Aorta (tissue), 5 donors: ENCODE results near the gene ZNF275. TPM values are rescaled to one million over a fixed set of nuclear protein-coding genes. Genes with fewer than 3 reads are reported as not detected.
"Not testable (repeated sequence)": the region's sequence is repeated elsewhere in the genome, so short reads cannot be mapped to it uniquely, and the experiment has no call there.

ENCODE experiments used
- ATAC-seq: fragments of 200-7000 bp; cut with Tn5 transposase; one replicate; pipeline ENCODE4 v1.9.1; 2022; ENCODE audit warnings: moderate library complexity; ENCODE audit not compliant: low FRiP score
- DNase-seq, 2 donors: peaks; one replicate each; pipeline ENCODE4 v3.0.0-alpha.2; 2020
- H3K27ac ChIP-seq, 2 donors: one replicate each; pipeline ENCODE4 v1.5.1; 2013; ENCODE audit warnings: low read length in 2 of 2, mild to moderate bottlenecking in 2 of 2, moderate library complexity in 2 of 2, control low read depth in 1 of 2, inconsistent platforms in 1 of 2, low read depth in 1 of 2
- H3K27me3 ChIP-seq, 2 donors: one replicate each; pipeline ENCODE4 v1.6.1; 2013; ENCODE audit warnings: control low read depth in 1 of 2, low read length in 1 of 2, mild to moderate bottlenecking in 1 of 2, moderate library complexity in 1 of 2; ENCODE audit not compliant: insufficient read depth in 2 of 2, control insufficient read depth in 1 of 2
- H3K36me3 ChIP-seq, 2 donors: one replicate each; pipeline ENCODE4 v1.6.1; 2013; ENCODE audit warnings: control low read depth in 1 of 2, low read length in 1 of 2, mild to moderate bottlenecking in 1 of 2; ENCODE audit not compliant: insufficient read depth in 2 of 2, control insufficient read depth in 1 of 2
- H3K4me1 ChIP-seq, 2 donors: one replicate each; pipeline ENCODE4 v1.6.1; 2013; ENCODE audit warnings: low read length in 2 of 2, control low read depth in 1 of 2, mild to moderate bottlenecking in 1 of 2, moderate library complexity in 1 of 2; ENCODE audit not compliant: insufficient read depth in 2 of 2, control insufficient read depth in 1 of 2
- H3K4me3 ChIP-seq, 2 donors: one replicate each; pipeline ENCODE4 v1.5.1; 2013; ENCODE audit warnings: low read length in 2 of 2, control low read depth in 1 of 2, mild to moderate bottlenecking in 1 of 2
- H3K9me3 ChIP-seq: one replicate; pipeline ENCODE4 v1.6.1; 2013; ENCODE audit warnings: mild to moderate bottlenecking, low read length; ENCODE audit not compliant: control insufficient read depth
- WGBS, 2 donors: extraction: QIAGEN DNeasy Blood & Tissue Kit; methylation state at CpG; one replicate each; pipeline ENCODE4 v1.1.7; 2013; 5-methylcytosine and 5-hydroxymethylcytosine counted together
- intact Hi-C, 2 donors: fragments of 100-400 bp; cut with DNase I; formaldehyde crosslinking; loops; one replicate each; pipeline versions ENCODE4 v1.14.2 to v1.15.0; 2022
- polyA plus RNA-seq, 2 donors: library from polyadenylated mRNA; stranded (reverse); fragments of 200-250 nt; gene quantifications; one replicate each; pipeline ENCODE4 v1.2.3, GENCODE V29; 2013
- total RNA-seq, 2 donors: library from RNA; stranded (reverse); fragmentation: NEBNext Ultra II Directional; extraction: Animal tissue kit (Norgen Biotek cat#: 25700); gene quantifications; one replicate each; pipeline ENCODE4 v1.2.1, GENCODE V29; 2021
- donor health status: healthy with polysubstance abuse.
- donor health status: Bipolar disorder and iron deficiency.
- donor health status: DM: no; HTN: no; CAD: no.
- donor health status: DM: no; HTN: no; CAD: no.
- donor health status: DM: yes; HTN: yes; CAD: no.

Gene ZNF275
- total and polyA plus RNA-seq, 4 donors = 2.6 to 13.7 (median 7.4) TPM

DNA sequence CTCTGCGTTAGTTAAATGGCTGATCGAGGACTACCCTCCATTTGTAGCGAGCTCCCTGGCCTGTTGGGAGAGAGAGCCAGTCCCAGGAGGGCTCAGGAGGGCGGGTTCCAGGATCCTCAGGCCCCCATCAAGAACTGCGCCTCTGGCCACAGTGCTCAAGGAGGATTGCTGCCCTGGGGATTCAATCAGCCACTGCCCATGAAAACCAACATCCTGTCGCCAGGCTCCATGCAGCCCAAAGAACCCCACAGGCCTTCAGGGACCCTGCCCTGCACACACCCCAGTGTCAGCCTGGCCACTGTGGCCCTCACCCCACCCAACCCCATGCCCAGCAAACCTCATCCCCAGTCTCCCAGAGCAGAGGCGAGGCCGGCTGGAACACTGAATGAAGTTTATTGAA is 16.6 kb upstream of the ZNF275 start:
- Histone ChIP-seq H3K4me1 (no peaks in the 10 kb centered on the region), H3K27me3 (no peaks in the 10 kb centered on the region), H3K9me3 (no peaks in the 10 kb centered on the region), H3K27ac (no peak overlapping the region), H3K36me3 (no peaks in the 10 kb centered on the region), H3K4me3 (no peak overlapping the region)
- ATAC-seq = no peak
- DNase-seq = no peak
- intact Hi-C loops = no loop called here
- 91 to 92% methylated on average over 8 of the region's 8 CpGs for WGBS, 2 donors

DNA sequence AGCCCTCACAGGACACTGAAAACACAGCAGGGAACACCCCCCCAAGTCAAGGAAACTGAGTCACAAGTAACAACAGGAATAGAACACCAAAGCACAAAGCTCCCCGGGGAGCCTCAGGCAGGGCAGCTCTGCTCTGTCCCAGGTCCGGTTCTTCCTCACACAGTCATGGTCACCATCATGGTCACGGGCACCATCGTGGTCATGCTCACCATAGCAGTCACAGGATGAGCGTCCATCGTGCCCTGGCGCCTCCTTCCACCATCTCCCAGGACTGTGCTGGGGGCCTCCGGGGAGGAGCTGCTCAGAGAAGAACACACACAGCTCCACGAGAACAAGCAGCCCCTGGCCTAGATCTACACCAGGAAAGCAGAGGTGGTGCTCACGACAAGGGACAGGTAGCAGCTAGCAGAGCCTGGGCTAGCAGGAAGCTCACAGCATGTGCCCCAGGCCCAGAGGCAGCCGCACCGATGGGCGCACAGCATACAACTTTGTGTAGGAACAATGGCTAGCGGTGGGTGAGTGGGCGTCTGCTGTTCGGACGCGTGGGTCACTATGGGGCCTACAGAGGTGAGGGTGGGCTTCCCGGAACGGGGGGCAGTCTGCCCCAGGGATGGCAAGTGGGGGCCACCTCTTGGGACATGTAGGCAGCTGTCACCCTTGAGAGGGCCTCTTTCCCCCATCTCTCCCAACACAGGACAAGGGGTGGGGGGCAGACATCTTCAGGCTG is 15.8 kb upstream of the ZNF275 start:
- intact Hi-C loops = no loop called here
- 90 to 96% methylated on average over 20 of the region's 20 CpGs for WGBS, 2 donors
- no peaks in the 10 kb centered on the region for H3K27me3 ChIP-seq
- H3K4me1 ChIP-seq = no peaks in the 10 kb centered on the region
- ATAC-seq = no peak
- H3K4me3 ChIP-seq = no peak overlapping the region
- no peaks in the 10 kb centered on the region for H3K36me3 ChIP-seq
- no peak overlapping the region for H3K27ac ChIP-seq
- H3K9me3 ChIP-seq = no peaks in the 10 kb centered on the region
- no peak for DNase-seq

DNA sequence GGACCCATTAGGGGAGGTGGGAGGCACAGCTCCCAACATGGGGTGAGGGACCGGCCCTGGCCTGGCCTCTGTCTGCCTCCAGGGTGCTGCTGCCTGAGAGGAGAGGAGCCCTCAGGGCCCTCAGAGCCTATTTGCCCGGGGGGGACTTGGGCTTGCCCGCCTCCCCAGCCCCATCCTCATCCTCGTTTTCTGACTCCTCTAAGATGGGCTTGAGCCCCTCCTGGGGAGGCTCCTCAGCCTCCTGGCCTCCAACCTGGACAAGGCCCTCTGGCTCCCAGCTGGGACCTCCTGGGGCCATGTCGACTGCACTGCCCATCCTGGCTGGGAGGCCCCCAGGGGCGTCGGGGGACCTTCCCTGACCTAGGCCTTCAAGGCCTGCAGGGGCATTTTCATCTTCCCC is 15.1 kb upstream of the ZNF275 start:
- intact Hi-C loops = no loop called here
- Histone ChIP-seq H3K4me3 (no peak overlapping the region), H3K9me3 (no peaks in the 10 kb centered on the region), H3K27ac (no peak overlapping the region), H3K27me3 (no peaks in the 10 kb centered on the region), H3K36me3 (no peaks in the 10 kb centered on the region), H3K4me1 (no peaks in the 10 kb centered on the region)
- no peak for DNase-seq
- 68 to 91% methylated on average over 7 of the region's 7 CpGs for WGBS, 2 donors
- ATAC-seq = no peak

DNA sequence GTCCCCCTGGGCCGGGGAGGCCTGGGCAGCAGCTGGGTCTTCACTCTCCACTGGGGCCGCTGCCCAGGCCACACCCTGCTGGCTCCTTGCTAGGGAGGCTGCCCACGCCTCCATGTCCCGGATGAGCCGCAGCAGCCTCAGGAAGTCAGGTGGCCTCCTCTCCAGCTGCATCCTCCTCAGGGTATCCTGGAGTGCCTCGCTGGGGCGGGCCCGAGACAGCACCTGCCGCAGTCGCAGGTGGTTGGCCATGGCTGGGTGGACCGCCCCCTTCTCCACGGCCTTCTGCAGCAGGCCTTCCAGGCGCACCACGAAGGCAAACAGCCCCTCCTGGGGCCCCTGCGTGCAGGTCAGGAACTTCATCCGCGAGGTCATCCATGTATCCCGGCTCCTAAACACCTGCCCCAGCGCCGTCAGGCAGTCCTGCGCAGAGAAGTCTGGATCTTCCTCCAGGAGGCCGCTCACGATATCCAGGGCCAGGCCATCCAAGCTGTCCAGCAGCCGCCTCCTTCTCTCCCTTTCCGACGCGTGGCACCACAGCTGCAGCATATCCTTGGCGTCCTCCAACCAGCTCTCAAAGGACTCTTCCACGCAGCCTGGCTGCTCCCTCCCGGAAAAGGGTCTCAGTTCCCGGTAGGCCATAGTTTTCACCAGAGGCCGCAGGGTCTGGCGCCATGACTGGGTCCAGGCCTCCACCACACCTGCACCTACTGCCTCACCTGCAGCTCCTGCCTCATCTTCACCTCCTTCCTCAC is 14.5 kb upstream of the ZNF275 start:
- Histone ChIP-seq H3K9me3 (no peaks in the 10 kb centered on the region), H3K4me1 (no peaks in the 10 kb centered on the region), H3K36me3 (no peaks in the 10 kb centered on the region), H3K27ac (no peak overlapping the region), H3K27me3 (no peaks in the 10 kb centered on the region), H3K4me3 (no peak overlapping the region)
- DNase-seq = no peak
- WGBS, 2 donors = 89 to 92% methylated on average over 27 to 33 of the region's 33 CpGs
- intact Hi-C loops = no loop called here
- ATAC-seq = no peak

DNA sequence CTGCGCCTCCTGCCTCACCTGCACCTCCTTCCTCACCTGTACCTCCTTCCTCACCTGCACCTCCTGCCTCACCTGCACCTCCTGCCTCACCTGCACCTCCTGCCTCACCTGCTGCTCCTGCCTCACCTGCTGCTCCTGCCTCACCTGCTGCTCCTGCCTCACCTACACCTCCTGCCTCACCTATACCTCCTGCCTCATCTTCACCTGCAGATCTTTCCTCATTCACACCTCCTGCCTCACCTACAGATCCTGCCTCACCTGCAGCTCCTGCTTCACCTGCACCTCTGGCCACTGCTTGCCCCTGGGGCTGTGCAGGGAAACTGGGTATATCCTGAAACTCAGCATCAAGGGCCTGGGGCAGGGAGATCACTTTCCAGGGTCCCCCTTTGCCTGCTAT is 13.9 kb upstream of the ZNF275 start:
- 93 to 100% methylated on average over 1 of the region's 1 CpG for WGBS, 2 donors
- H3K36me3 ChIP-seq = not testable (repeated sequence)

DNA sequence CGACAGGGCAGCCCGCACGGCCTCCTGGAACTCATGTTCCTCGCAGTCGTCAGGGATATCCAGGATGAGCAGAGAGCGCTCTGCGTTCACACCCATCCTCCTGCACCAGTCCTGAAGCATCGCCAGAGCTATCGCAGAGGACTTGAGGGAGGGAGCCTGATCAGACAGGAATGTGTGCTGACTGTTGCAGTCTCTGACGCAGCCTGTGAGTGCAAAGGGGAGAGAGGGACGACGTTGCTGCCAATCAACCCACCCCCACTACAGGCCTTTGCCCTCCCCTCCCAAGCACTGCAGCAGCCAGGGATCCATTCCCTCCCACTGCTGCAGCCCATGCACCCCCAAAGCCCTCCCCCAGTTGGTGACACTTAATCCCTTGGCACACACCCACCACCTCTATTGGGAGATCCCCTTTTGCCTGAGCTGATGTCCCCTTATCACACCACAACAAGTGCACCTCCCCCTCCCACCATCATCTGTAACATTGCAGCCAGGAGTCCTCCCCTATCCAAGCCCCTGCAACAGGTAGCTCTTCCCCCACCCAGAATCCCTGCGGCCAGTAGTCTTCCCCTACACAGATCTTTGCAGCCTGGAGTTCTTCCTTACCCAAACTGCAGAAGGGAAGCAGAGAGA is 13.3 kb upstream of the ZNF275 start:
- Histone ChIP-seq H3K4me3 (no peak overlapping the region), H3K27me3 (no peaks in the 10 kb centered on the region), H3K27ac (no peak overlapping the region), H3K9me3 (no peaks in the 10 kb centered on the region), H3K36me3 (no peaks in the 10 kb centered on the region), H3K4me1 (no peaks in the 10 kb centered on the region)
- intact Hi-C loops = no loop called here
- ATAC-seq = no peak
- DNase-seq = no peak
- WGBS, 2 donors = 11 to 73% methylated on average over 3 to 10 of the region's 13 CpGs

More for the DNA sequence above, 13.9 kb upstream of the ZNF275 start:
- ATAC-seq, H3K9me3 ChIP-seq, intact Hi-C loops, DNase-seq, H3K27ac ChIP-seq, H3K4me1 ChIP-seq, H3K4me3 ChIP-seq, H3K27me3 ChIP-seq: not testable (repeated sequence)

DNA sequence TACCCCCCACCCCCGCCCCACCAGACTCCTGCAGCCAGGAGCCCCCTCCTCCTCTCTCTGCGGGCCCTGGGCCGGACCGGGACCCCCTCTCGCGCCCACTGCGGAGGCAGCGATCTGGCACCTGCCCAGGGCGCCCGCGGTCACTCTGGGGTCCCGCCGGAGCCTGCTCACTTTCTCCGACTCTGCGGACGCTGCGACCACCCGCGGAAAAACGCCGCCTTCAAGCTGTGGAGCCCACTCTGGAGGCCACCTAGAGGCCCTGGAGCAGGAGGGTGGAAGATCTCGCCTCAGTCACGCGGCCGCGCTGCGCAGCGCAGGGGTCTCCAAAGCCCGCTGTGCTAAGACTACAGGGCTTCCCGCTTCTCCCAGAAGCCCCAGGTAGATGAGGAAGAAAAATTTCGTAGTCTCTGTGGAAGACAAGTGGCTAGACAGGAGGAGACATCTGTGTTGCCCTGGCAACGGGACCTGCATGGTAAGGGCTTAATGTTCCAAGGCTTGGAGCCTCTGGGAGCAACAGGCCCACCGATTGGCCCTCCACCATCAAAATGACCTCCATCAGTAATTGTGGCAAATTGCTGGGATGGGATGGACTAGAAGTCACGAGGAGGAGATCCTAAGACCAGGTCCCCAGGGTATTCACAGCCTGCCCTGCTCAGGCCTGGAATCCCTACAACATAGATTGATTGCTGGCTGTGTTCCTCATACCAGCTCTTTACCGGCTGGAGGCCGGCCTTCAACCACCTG is 12.4 kb upstream of the ZNF275 start, which contains the start of gene PNMA6F:
PNMA6F (minus strand) TSS at position 387 of the 744 bp plus-strand sequence. CDS start 1,093 bp downstream, outside the sequence.
- WGBS, 2 donors = 22 to 51% methylated on average over 34 to 36 of the region's 36 CpGs
- Histone ChIP-seq H3K27ac (no peak within 1 kb of the TSS), H3K27me3 (no peaks in the 10 kb centered on the region), H3K4me1 (no peaks in the 10 kb centered on the region), H3K4me3 (no peak within 1 kb of the TSS), H3K9me3 (no peaks in the 10 kb centered on the region), H3K36me3 (no peaks in the 10 kb centered on the region)
- DNase-seq (no peak), ATAC-seq (no peak)
- intact Hi-C loops = no loop called here

DNA sequence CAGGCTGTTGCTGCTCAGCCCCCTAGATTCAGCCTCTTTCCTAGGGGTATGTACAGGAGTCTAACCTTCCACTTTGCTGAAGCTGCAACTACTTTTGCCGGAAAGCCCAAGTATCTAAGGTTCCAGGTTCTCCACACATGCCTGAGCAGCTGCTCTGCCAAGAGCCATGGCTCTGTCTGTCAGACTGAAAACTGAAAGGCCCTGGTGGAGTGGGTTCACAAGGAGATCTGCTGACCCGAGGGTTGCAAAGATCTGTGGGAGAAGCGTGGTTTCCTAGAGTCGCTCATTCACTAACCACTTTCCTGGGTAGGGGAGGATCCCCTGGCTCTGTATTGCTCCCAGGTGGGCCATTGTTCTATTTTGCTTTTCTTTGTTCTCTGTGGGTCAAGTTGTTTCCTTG is 6.4 kb upstream of the ZNF275 start:
- H3K9me3 ChIP-seq = no peaks in the 10 kb centered on the region
- no peak overlapping the region for H3K4me3 ChIP-seq
- intact Hi-C loops = no loop called here
- ATAC-seq = no peak
- no peaks in the 10 kb centered on the region for H3K36me3 ChIP-seq
- H3K4me1 ChIP-seq = no peaks in the 10 kb centered on the region
- 79 to 83% methylated on average over 4 of the region's 4 CpGs for WGBS, 2 donors
- DNase-seq = no peak
- no peak overlapping the region for H3K27ac ChIP-seq
- no peaks in the 10 kb centered on the region for H3K27me3 ChIP-seq
